SU-DHL-6 (cell line): ENCODE data around the gene ADAMTS3.

Experiments used
- H2AFZ ChIP-seq: fragments of 200-600 bp; sonication (generic); 2 replicates; pipeline ENCODE4 v1.6.1; 2014; ENCODE audit warnings: low read depth, mild to moderate bottlenecking, moderate library complexity, mixed read lengths, antibody characterized with exemption, low read length; ENCODE audit not compliant: severe bottlenecking
- H3F3A ChIP-seq: fragments of 200-600 bp; shearing (Covaris generic); 2 replicates; pipeline ENCODE4 v1.6.0; 2016; ENCODE audit warnings: antibody characterized with exemption, mild to moderate bottlenecking; ENCODE audit not compliant: insufficient read depth
- H3K27ac ChIP-seq: fragments of 200-600 bp; sonication (generic); 2 replicates; pipeline ENCODE4 v1.5.1; 2016; ENCODE audit warnings: low read depth, mild to moderate bottlenecking, low read length, moderate library complexity, mixed read lengths
- H3K27me3 ChIP-seq: fragments of 200-600 bp; sonication (generic), shearing (Covaris generic); 2 replicates; pipeline ENCODE4 v1.6.0; 2014; ENCODE audit warnings: mild to moderate bottlenecking, low read length
- H3K36me3 ChIP-seq: fragments of 200-600 bp; sonication (generic); 2 replicates; pipeline ENCODE4 v1.6.1; 2014; ENCODE audit warnings: mild to moderate bottlenecking, low read length, mixed read lengths
- H3K4me2 ChIP-seq: fragments of 300-600, 200-600 bp; shearing (Covaris generic), sonication (generic); 2 replicates; pipeline ENCODE4 v1.6.0; 2014; ENCODE audit warnings: low read length, low read depth, mild to moderate bottlenecking; ENCODE audit not compliant: poor library complexity, severe bottlenecking
- H3K4me3 ChIP-seq: fragments of 200-600 bp; sonication (generic); 2 replicates; pipeline ENCODE4 v1.5.1; 2014; ENCODE audit warnings: antibody characterized with exemption, low read length, mild to moderate bottlenecking, mixed read lengths; ENCODE audit not compliant: insufficient read depth, poor library complexity, severe bottlenecking
- H3K79me2 ChIP-seq: fragments of 200-600 bp; sonication (generic); 2 replicates; pipeline ENCODE4 v1.6.1; 2014; ENCODE audit warnings: mild to moderate bottlenecking, low read length, moderate library complexity; ENCODE audit not compliant: insufficient read depth
- H3K9ac ChIP-seq: fragments of 200-600 bp; sonication (generic); 2 replicates; pipeline ENCODE4 v1.7.0; 2014; ENCODE audit warnings: mild to moderate bottlenecking, low read length
- H3K9me2 ChIP-seq: fragments of 200-600 bp; sonication (generic); replicated peaks from 2 replicates; pipeline ENCODE4 v1.6.1; 2014; ENCODE audit warnings: low read length; ENCODE audit not compliant: insufficient read depth
- H3K9me3 ChIP-seq: fragments of 200-600 bp; sonication (generic); 2 replicates; pipeline ENCODE4 v1.6.1; 2014; ENCODE audit warnings: low read length, mixed read lengths; ENCODE audit not compliant: insufficient read depth
- H4K20me1 ChIP-seq: fragments of 200-600 bp; sonication (generic); 2 replicates; pipeline ENCODE4 v1.6.1; 2014; ENCODE audit warnings: low read depth, mild to moderate bottlenecking, antibody characterized with exemption, low read length, moderate library complexity, mixed read lengths
- EZH2phosphoT487 ChIP-seq: fragments of 200-600 bp; sonication (generic), shearing (Covaris generic); conservative IDR thresholded peaks from 2 replicates; pipeline ENCODE4 v1.6.1; 2018; ENCODE audit warnings: mild to moderate bottlenecking, antibody characterized with exemption, low read length, moderate library complexity, mixed read lengths
- TF ChIP-seq, protein P1 (sequence below): fragments of 200-600 bp; sonication (generic); IDR thresholded peaks from one replicate; pipeline ENCODE4 v1.5.1; 2017; ENCODE audit warnings: antibody characterized with exemption, mild to moderate bottlenecking, low read length, moderate library complexity; ENCODE audit not compliant: insufficient read depth, poor library complexity, severe bottlenecking

The ADAMTS3 gene

DNA sequence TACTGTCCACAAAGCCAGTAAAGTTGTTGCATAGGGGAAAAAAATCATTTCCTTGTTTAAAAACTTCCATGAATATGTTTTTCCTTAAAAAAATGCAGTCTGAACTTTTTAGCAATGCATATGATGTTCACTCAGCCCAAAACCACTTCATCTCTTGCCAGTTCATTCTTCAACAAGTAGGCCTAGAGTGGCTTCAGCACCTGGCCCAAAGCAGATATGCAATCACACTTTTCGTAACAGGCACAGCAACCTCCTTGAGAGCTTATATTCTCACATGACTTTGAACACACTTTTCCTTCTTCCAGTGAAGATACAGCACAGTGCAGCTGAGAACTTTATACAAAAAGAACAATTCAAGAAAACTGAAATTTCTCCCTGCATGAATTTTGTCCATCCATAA is 128.6 kb downstream of the ADAMTS3 start:
- Histone ChIP-seq H3K27me3 (no peaks in the 10 kb centered on the region), H3K27ac (no peak overlapping the region), H3K9ac (no peak overlapping the region), H3K79me2 (no peaks in the 10 kb centered on the region), H3K36me3 (no peaks in the 10 kb centered on the region), H3K9me2 (no peaks in the 10 kb centered on the region), H4K20me1 (no peaks in the 10 kb centered on the region), H2AFZ (no peak overlapping the region), H3K4me3 (no peak overlapping the region), H3K4me2 (no peak overlapping the region), H3F3A (no peaks in the 10 kb centered on the region), H3K9me3 (no peaks in the 10 kb centered on the region)
- TF ChIP-seq, protein P1, sequence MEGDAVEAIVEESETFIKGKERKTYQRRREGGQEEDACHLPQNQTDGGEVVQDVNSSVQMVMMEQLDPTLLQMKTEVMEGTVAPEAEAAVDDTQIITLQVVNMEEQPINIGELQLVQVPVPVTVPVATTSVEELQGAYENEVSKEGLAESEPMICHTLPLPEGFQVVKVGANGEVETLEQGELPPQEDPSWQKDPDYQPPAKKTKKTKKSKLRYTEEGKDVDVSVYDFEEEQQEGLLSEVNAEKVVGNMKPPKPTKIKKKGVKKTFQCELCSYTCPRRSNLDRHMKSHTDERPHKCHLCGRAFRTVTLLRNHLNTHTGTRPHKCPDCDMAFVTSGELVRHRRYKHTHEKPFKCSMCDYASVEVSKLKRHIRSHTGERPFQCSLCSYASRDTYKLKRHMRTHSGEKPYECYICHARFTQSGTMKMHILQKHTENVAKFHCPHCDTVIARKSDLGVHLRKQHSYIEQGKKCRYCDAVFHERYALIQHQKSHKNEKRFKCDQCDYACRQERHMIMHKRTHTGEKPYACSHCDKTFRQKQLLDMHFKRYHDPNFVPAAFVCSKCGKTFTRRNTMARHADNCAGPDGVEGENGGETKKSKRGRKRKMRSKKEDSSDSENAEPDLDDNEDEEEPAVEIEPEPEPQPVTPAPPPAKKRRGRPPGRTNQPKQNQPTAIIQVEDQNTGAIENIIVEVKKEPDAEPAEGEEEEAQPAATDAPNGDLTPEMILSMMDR, result no peak

DNA sequence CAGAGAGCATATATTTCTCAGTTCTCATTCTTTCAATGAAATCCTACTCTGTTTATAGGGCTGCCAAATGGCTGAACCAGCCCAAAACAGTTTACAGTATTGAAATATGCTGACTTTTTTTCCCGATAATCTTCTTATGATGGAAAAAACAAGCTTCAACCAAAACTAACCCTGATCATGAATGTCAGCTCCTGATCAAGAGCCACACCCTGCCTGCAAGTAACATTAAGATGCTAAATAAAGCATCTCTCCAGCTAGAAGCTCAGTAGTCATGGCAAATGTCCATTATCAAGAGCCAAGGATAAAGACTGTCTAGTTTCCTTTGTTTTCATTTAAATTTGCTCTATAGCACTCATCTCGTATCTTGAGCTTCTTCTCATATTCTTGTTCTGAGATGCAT is 136.0 kb downstream of the ADAMTS3 start:
- Histone ChIP-seq H2AFZ (no peak overlapping the region), H3K36me3 (no peaks in the 10 kb centered on the region), H3K9ac (no peak overlapping the region), H3K4me2 (no peak overlapping the region), H3K9me2 (no peaks in the 10 kb centered on the region), H4K20me1 (no peaks in the 10 kb centered on the region), H3F3A (no peaks in the 10 kb centered on the region), H3K9me3 (no peaks in the 10 kb centered on the region), H3K27me3 (no peaks in the 10 kb centered on the region), H3K79me2 (no peaks in the 10 kb centered on the region), H3K27ac (no peak overlapping the region), H3K4me3 (no peak overlapping the region)
- TF ChIP-seq EZH2phosphoT487, result no peak
- TF ChIP-seq, protein P1, result no peak

DNA sequence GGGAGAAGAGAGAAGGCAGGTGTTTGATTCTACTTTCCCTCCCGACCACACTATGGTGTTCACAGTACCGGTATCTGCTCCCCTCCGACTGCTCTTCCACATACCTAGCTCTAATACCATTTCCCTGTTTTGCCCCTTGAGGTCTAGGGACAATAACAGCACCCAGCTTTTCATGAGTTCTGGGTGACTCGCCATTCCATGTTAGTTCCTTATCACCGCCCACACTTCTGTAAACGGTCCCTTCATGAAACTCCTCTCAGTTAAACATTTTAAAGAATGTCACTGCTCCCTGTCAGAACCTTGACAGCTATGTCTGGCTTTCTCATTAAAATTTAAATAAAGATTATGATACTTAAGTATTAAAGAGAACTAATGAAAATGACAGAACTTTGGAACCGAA is 136.7 kb downstream of the ADAMTS3 start:
- H3K27me3 ChIP-seq, result no peaks in the 10 kb centered on the region
- TF ChIP-seq EZH2phosphoT487, result no peak
- TF ChIP-seq, protein P1, result no peak
- H3K27ac ChIP-seq, result no peak overlapping the region
- no peak overlapping the region for H3K4me3 ChIP-seq
- no peak overlapping the region for H3K9ac ChIP-seq
- H3K4me2 ChIP-seq, result no peak overlapping the region
- no peaks in the 10 kb centered on the region for H4K20me1 ChIP-seq
- H3K79me2 ChIP-seq, result no peaks in the 10 kb centered on the region
- H3K36me3 ChIP-seq, result no peaks in the 10 kb centered on the region
- H3K9me3 ChIP-seq, result no peaks in the 10 kb centered on the region
- H3K9me2 ChIP-seq, result no peaks in the 10 kb centered on the region
- H2AFZ ChIP-seq, result no peak overlapping the region
- H3F3A ChIP-seq, result no peaks in the 10 kb centered on the region

DNA sequence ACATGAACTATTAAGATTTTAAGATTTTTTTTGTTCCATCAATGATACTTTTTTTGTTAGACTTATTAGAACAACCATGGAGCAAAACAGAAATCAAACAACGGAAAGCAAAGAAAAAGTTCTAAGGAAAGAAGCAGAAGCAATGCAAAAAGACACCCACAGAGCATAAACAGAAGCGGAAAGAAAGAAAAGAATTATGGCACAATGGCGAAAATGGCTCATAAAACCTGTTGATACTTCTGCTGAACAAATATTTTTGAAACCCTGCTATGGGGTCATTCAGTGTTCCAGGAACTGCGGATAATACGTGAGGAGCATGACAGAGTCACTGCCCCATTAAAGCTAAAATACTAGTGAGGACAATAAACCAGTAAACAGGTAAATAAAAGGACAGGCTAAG is 138.0 kb downstream of the ADAMTS3 start:
- Histone ChIP-seq H3K4me3 (no peak overlapping the region), H3K36me3 (no peaks in the 10 kb centered on the region), H3K9me2 (no peaks in the 10 kb centered on the region), H4K20me1 (no peaks in the 10 kb centered on the region), H3F3A (no peaks in the 10 kb centered on the region), H3K4me2 (no peak overlapping the region), H3K27me3 (no peaks in the 10 kb centered on the region), H2AFZ (no peak overlapping the region), H3K27ac (no peak overlapping the region), H3K79me2 (no peaks in the 10 kb centered on the region), H3K9me3 (no peaks in the 10 kb centered on the region), H3K9ac (no peak overlapping the region)
- TF ChIP-seq, protein P1, result no peak
- no peak for TF ChIP-seq EZH2phosphoT487
